ENCODE results near the gene APOBR. TPM values are rescaled to one million over a fixed set of nuclear protein-coding genes. Genes with fewer than 3 reads are reported as not detected.
"Not testable (repeated sequence)": the region's sequence is repeated elsewhere in the genome, so short reads cannot be mapped to it uniquely, and the experiment has no call there.

Gene APOBR
- total RNA-seq, 5 donors from 2014 or later (not counting 1 experiment from before 2014, with no cell fraction given), result 6.4 to 16.9 (median 10.3) TPM

DNA sequence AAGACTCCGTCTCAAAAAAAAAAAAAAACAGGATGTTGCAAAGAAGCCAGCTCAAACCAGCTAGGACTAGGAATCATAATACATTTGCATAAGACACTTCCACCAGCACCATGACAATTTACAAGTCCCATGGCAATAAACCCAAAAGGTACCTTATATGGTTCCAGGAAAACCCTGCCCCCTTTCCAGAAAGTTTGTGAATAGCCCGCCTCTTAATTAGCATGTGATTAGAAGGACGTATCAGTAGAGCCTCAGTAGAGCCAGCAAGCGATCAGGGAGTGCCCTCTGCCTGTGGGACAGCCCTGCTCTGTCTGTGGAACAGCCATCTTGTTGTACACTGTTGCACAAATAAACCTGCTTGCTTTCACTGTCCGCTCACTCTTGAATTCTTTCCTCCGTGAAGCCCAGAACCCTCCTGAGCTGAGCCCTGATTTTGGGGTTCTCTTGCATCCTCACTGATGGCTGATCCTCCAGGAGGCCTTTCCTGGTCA is 30.3 kb downstream of the APOBR start:
- Mint-ChIP-seq H3K9me3 (no peaks in the 10 kb centered on the region), H3K4me1 (peaks cover 4 to 8% (median 4%) of the 10 kb centered on the region in 3 donors), H3K36me3 (no peaks in the 10 kb centered on the region), H3K27me3 (no peaks in the 10 kb centered on the region), H3K4me3 (no peak overlapping the region), H3K27ac (peak overlapping the region; percentile 11 to 48)
- ATAC-seq (replicated peaks in 1 of 4) (peak in 3 of 4 experiments; percentile 30 to 53 (median 40)), DNase-seq (peak in 2 of 35 experiments; percentile 5 to 20)
- H3K9me3 ChIP-seq, result no peaks in the 10 kb centered on the region
- no peak overlapping the region for H3K27ac ChIP-seq (ENCODE audit: low read length)
- 76% methylated on average over 5 of the region's 6 CpGs for WGBS (ENCODE audit: insufficient coverage)
- H3K4me1 ChIP-seq (ENCODE audit: control insufficient read depth in 1 of 2, extremely low read depth in 1 of 2, insufficient read depth in 2 of 2, low read length in 2 of 2), result no peaks in the 10 kb centered on the region
- ChIA-PET POLR2A (no interaction called here), CTCF (interaction anchor here in 1 of 2 donors (0.6 kb wide), 1 partner anchor 30 kb away, joined by 3 read pairs; no protein-coding TSS in a partner anchor)
- no peaks in the 10 kb centered on the region for H3K36me3 ChIP-seq (ENCODE audit: control insufficient read depth in 2 of 2, extremely low read depth in 1 of 2, insufficient read depth in 1 of 2, low read length in 1 of 2)
- no peak overlapping the region for H3K4me3 ChIP-seq (ENCODE audit: control insufficient read depth in 1 of 2, extremely low read depth in 1 of 2, low read length in 1 of 2)
- no peaks in the 10 kb centered on the region for H3K27me3 ChIP-seq (replicated peaks in 1 of 2; ENCODE audit: control insufficient read depth in 2 of 2, extremely low read depth in 1 of 2, insufficient read depth in 2 of 2, low read length in 1 of 2)

DNA sequence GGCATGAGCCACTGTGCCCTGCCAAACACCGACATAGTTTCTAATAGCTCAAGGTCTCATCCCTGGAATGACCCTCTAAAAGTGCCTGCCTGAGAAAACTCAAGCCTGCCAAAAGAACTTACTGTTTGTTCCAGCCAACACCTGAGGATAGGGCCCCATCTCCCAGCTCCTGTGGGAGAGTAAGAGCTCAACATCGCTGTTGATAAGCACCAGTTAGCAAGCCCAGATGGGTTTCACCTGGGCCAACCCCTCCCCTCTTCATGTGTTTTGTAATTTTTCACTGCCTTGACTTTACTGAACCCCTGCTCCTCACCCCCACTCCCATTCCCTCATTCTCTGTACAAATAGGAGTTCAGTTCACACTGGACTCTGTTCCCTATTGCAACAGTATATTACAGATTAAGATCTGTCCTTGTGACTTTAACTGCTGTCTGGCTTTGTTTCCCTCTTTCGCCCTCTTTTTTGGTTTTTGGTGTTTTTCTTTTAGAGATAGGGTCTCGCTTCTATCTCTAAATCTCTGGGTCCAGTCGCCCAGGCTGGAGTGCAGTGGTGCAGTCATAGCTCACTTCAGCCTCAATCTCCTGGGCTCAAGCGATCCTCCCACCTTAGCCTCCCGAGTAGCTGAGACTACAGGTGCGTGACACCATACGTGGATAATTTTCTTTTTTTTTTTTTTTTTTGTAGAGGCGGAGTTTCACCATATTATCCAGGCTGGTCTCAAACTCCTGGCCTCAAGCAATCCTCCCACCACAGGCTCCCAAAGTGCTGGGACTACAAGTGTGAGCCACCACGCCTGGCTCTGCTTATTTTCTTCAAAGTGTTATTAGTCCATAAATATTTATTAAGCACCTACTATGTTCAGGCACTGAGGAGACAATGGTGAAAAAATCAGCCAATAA is 32.0 kb downstream of the APOBR start:
- H3K4me1 Mint-ChIP-seq, result peaks cover 4 to 8% (median 4%) of the 10 kb centered on the region in 3 donors
- H3K9me3 Mint-ChIP-seq, result no peaks in the 10 kb centered on the region
- WGBS (ENCODE audit: insufficient coverage), result 100% methylated on average over 2 of the region's 11 CpGs
- POLR2A ChIA-PET, result no interaction called here
- Histone ChIP-seq H3K9me3 (no peaks in the 10 kb centered on the region), H3K27me3 (replicated peaks in 1 of 2; ENCODE audit: control insufficient read depth in 2 of 2, extremely low read depth in 1 of 2, insufficient read depth in 2 of 2, low read length in 1 of 2) (peaks cover 0 to 2% of the 10 kb centered on the region in 2 experiments), H3K4me1 (ENCODE audit: control insufficient read depth in 1 of 2, extremely low read depth in 1 of 2, insufficient read depth in 2 of 2, low read length in 2 of 2) (no peaks in the 10 kb centered on the region), H3K27ac (ENCODE audit: low read length) (no peak overlapping the region), H3K4me3 (ENCODE audit: control insufficient read depth in 1 of 2, extremely low read depth in 1 of 2, low read length in 1 of 2) (no peak overlapping the region), H3K36me3 (ENCODE audit: control insufficient read depth in 2 of 2, extremely low read depth in 1 of 2, insufficient read depth in 1 of 2, low read length in 1 of 2) (no peaks in the 10 kb centered on the region)
- H3K4me3 Mint-ChIP-seq, result no peak overlapping the region
- no peak for ATAC-seq (replicated peaks in 1 of 4)
- CTCF ChIA-PET, result interaction anchor here in 1 of 2 donors (0.5 kb wide), 1 partner anchor 308 kb away, joined by 8 read pairs; no protein-coding TSS in a partner anchor
- no peak for DNase-seq
- no peaks in the 10 kb centered on the region for H3K36me3 Mint-ChIP-seq
- H3K27me3 Mint-ChIP-seq, result no peaks in the 10 kb centered on the region
- no peak overlapping the region for H3K27ac Mint-ChIP-seq

DNA sequence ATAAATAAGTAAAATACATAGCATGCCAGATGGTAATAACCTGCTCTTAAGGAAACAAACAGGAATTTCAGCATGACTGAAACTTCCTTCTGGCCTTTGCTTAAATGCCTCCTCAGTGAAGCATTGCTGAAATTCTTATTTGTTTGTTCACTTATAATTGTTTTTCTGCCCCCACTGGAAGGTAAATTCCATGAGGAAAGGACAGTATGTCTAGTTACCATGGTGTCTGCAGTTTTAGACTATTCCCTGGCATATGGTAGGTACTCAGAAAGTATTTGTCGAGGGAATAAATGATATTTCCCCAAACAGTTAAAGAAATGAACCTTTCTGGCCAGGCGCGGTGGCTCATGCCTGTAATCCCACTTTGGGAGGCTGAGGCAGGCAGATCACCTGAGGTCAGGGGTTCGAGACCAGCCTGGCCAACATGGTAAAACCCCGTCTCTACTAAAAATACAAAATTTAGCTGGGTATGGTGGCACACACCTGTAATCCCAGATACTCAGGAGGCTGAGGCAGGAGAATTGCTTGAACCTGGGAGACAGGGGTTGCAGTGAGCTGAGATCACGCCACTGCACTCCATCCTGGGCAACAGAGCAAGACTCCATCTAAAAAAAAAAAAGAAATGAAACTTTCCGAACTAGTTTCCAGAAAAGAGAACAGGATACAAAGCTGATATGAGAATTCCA is 32.8 kb downstream of the APOBR start:
- H3K27ac ChIP-seq (ENCODE audit: low read length); H3K36me3 Mint-ChIP-seq; H3K27me3 Mint-ChIP-seq; H3K36me3 ChIP-seq (ENCODE audit: control insufficient read depth in 2 of 2, extremely low read depth in 1 of 2, insufficient read depth in 1 of 2, low read length in 1 of 2); H3K27me3 ChIP-seq (replicated peaks in 1 of 2; ENCODE audit: control insufficient read depth in 2 of 2, extremely low read depth in 1 of 2, insufficient read depth in 2 of 2, low read length in 1 of 2); H3K9me3 Mint-ChIP-seq; H3K4me3 Mint-ChIP-seq; H3K9me3 ChIP-seq; H3K27ac Mint-ChIP-seq; ATAC-seq (replicated peaks in 1 of 4); POLR2A ChIA-PET; CTCF ChIA-PET; DNase-seq; H3K4me3 ChIP-seq (ENCODE audit: control insufficient read depth in 1 of 2, extremely low read depth in 1 of 2, low read length in 1 of 2); H3K4me1 ChIP-seq (ENCODE audit: control insufficient read depth in 1 of 2, extremely low read depth in 1 of 2, insufficient read depth in 2 of 2, low read length in 2 of 2): not testable (repeated sequence)
- peaks cover 8 to 13% (median 9%) of the 10 kb centered on the region in 3 donors for H3K4me1 Mint-ChIP-seq
- 95% methylated on average over 3 of the region's 7 CpGs for WGBS (ENCODE audit: insufficient coverage)

DNA sequence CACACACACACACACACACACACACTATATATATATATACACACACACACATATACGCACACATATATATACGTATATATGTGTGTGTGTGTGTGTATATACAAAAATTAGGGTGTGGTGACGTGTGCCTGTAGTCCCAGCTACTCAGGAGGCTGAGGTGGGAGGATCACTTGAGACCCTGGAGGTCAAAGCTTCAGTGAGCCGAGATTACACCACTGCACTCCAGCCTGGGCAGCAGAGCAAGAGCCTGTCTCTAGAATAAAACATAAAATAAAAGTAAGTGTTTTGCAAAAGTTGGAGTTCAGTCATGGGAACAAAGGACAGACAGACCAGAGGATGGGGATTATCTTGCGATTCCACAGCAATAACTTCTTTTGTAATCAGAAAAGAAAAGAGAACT is 33.5 kb downstream of the APOBR start:
- ChIA-PET CTCF (no interaction called here), POLR2A (no interaction called here)
- Mint-ChIP-seq H3K27ac (no peak overlapping the region), H3K36me3 (no peaks in the 10 kb centered on the region), H3K9me3 (no peaks in the 10 kb centered on the region), H3K4me1 (peaks cover 12 to 16% (median 14%) of the 10 kb centered on the region in 3 donors), H3K4me3 (no peak overlapping the region), H3K27me3 (no peaks in the 10 kb centered on the region)
- no peaks in the 10 kb centered on the region for H3K9me3 ChIP-seq
- DNase-seq (no peak), ATAC-seq (replicated peaks in 1 of 4) (no peak)
- WGBS (ENCODE audit: insufficient coverage), result no CpG with 5 or more reads among the region's 5 CpGs
- peaks cover 0 to 2% of the 10 kb centered on the region in 2 experiments for H3K27me3 ChIP-seq (replicated peaks in 1 of 2; ENCODE audit: control insufficient read depth in 2 of 2, extremely low read depth in 1 of 2, insufficient read depth in 2 of 2, low read length in 1 of 2)
- H3K4me1 ChIP-seq (ENCODE audit: control insufficient read depth in 1 of 2, extremely low read depth in 1 of 2, insufficient read depth in 2 of 2, low read length in 2 of 2), result peaks cover 0 to 2% of the 10 kb centered on the region in 2 experiments
- no peak overlapping the region for H3K4me3 ChIP-seq (ENCODE audit: control insufficient read depth in 1 of 2, extremely low read depth in 1 of 2, low read length in 1 of 2)
- no peaks in the 10 kb centered on the region for H3K36me3 ChIP-seq (ENCODE audit: control insufficient read depth in 2 of 2, extremely low read depth in 1 of 2, insufficient read depth in 1 of 2, low read length in 1 of 2)
- no peak overlapping the region for H3K27ac ChIP-seq (ENCODE audit: low read length)

DNA sequence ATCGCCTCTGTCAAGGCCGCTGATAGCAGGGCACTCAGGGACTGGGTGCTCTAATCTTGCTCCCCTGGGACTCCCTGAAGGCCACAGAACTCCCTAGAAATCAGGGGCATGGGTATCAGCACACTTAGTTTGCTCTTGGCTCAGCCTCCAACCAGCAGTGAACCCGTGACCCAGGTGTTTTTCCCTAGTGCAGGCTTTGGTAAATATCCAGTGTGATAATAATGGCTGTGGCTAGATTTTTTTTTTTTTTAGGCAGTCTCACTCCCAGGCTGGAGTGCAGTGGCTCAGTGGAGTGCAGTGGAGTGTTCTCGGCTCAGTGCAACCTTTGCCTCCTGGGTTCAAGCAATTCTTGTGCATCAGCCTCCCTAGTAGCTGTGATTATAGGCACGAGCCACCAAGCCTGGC is 34.0 kb downstream of the APOBR start:
- no peaks in the 10 kb centered on the region for H3K9me3 ChIP-seq
- no peak overlapping the region for H3K27ac Mint-ChIP-seq
- H3K4me1 Mint-ChIP-seq, result peaks cover 15 to 21% (median 17%) of the 10 kb centered on the region in 3 donors
- peaks cover 0 to 2% of the 10 kb centered on the region in 2 experiments for H3K27me3 ChIP-seq (replicated peaks in 1 of 2; ENCODE audit: control insufficient read depth in 2 of 2, extremely low read depth in 1 of 2, insufficient read depth in 2 of 2, low read length in 1 of 2)
- 83% methylated on average over 4 of the region's 5 CpGs for WGBS (ENCODE audit: insufficient coverage)
- POLR2A ChIA-PET, result no interaction called here
- H3K27ac ChIP-seq (ENCODE audit: low read length), result no peak overlapping the region
- no peaks in the 10 kb centered on the region for H3K36me3 Mint-ChIP-seq
- no peaks in the 10 kb centered on the region for H3K36me3 ChIP-seq (ENCODE audit: control insufficient read depth in 2 of 2, extremely low read depth in 1 of 2, insufficient read depth in 1 of 2, low read length in 1 of 2)
- no peak overlapping the region for H3K4me3 ChIP-seq (ENCODE audit: control insufficient read depth in 1 of 2, extremely low read depth in 1 of 2, low read length in 1 of 2)
- DNase-seq (no peak), ATAC-seq (replicated peaks in 1 of 4) (no peak)
- CTCF ChIA-PET, result no interaction called here
- H3K4me3 Mint-ChIP-seq, result no peak overlapping the region
- peaks cover 0 to 7% of the 10 kb centered on the region in 2 experiments for H3K4me1 ChIP-seq (ENCODE audit: control insufficient read depth in 1 of 2, extremely low read depth in 1 of 2, insufficient read depth in 2 of 2, low read length in 2 of 2)
- H3K9me3 Mint-ChIP-seq, result no peaks in the 10 kb centered on the region
- H3K27me3 Mint-ChIP-seq, result no peaks in the 10 kb centered on the region

DNA sequence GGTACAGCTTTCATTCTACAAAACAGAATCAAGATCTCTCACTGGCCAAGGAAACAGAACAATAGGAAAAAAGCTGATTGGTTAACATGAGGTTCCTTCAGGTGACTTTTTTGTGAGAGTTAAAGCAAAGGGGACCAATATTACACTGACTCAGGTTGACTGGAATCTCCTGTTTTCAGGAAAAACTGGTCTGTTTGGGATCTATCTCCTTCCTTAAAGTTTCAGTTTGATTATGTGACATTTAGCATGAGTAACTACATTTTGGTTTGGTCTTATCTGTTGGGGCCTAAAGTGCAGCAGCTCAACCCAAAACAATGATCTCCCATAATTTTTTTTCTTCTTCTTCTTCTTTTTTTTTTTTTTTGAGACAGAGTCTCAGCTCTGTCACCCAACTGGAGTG is 34.7 kb downstream of the APOBR start:
- Mint-ChIP-seq H3K9me3 (no peaks in the 10 kb centered on the region), H3K36me3 (no peaks in the 10 kb centered on the region), H3K27me3 (no peaks in the 10 kb centered on the region), H3K4me3 (no peak overlapping the region), H3K27ac (peak overlapping the region in 1 of 2 donors; percentile 66), H3K4me1 (peaks cover 21 to 27% (median 22%) of the 10 kb centered on the region in 3 donors)
- Histone ChIP-seq H3K4me3 (ENCODE audit: control insufficient read depth in 1 of 2, extremely low read depth in 1 of 2, low read length in 1 of 2) (no peak overlapping the region), H3K27me3 (replicated peaks in 1 of 2; ENCODE audit: control insufficient read depth in 2 of 2, extremely low read depth in 1 of 2, insufficient read depth in 2 of 2, low read length in 1 of 2) (peaks cover 0 to 2% of the 10 kb centered on the region in 2 experiments), H3K36me3 (ENCODE audit: control insufficient read depth in 2 of 2, extremely low read depth in 1 of 2, insufficient read depth in 1 of 2, low read length in 1 of 2) (no peaks in the 10 kb centered on the region), H3K4me1 (ENCODE audit: control insufficient read depth in 1 of 2, extremely low read depth in 1 of 2, insufficient read depth in 2 of 2, low read length in 2 of 2) (peaks cover 2 to 14% of the 10 kb centered on the region in 2 experiments), H3K9me3 (no peaks in the 10 kb centered on the region), H3K27ac (ENCODE audit: low read length) (no peak overlapping the region)
- CTCF ChIA-PET, result no interaction called here
- ATAC-seq (replicated peaks in 1 of 4) (no peak), DNase-seq (no peak)
- POLR2A ChIA-PET, result interaction anchor here in 1 of 2 donors (0.7 kb wide), 1 partner anchor 28 kb away, joined by 4 read pairs; no protein-coding TSS in a partner anchor
